A549 (cell line): ENCODE data around the gene EFTUD2.

Experiments used
- CEBPB ChIP-seq, 2 experiments: fragments of >200 bp in 1 of 2; sonication (Bioruptor Twin) in 1 of 2; formaldehyde crosslinking in 1 of 2; IDR thresholded peaks; 2 replicates each; pipeline ENCODE4 v1.6.1; 2012 to 2016
- CTCF ChIP-seq: fragments of >200 bp; sonication (Bioruptor Twin); formaldehyde crosslinking; IDR thresholded peaks from 3 replicates; pipeline ENCODE4 v1.5.1; 2016
- HOXB13 ChIP-seq: fragments of 250-450 bp; sonication (Bioruptor Pico); IDR thresholded peaks from 2 replicates; pipeline ENCODE4 v1.5.0; 2020; ENCODE audit warnings: low read depth, mild to moderate bottlenecking, moderate library complexity
- MAX ChIP-seq: IDR thresholded peaks from 2 replicates; pipeline ENCODE4 v1.6.1; 2012
- PHF8 ChIP-seq: fragments of 200-600 bp; sonication (generic); IDR thresholded peaks from 2 replicates; pipeline ENCODE4 v1.6.1; 2016; ENCODE audit warnings: low read depth, mild to moderate bottlenecking, antibody characterized with exemption, moderate library complexity, borderline replicate concordance
- POLR2A ChIP-seq: IDR thresholded peaks from 2 replicates; pipeline ENCODE4 v1.6.1; 2012; ENCODE audit warnings: mild to moderate bottlenecking, low read length
- REST ChIP-seq: fragments of 200-600 bp; sonication (generic); IDR thresholded peaks from 2 replicates; pipeline ENCODE4 v1.6.1; 2016; ENCODE audit warnings: antibody characterized with exemption, mild to moderate bottlenecking, moderate library complexity
- SMC3 ChIP-seq: fragments of >200 bp; sonication (Bioruptor Twin); formaldehyde crosslinking; IDR thresholded peaks from 3 replicates; pipeline ENCODE4 v1.6.1; 2018; ENCODE audit warnings: inconsistent platforms
- USF2 ChIP-seq: fragments of 450-650 bp; IDR thresholded peaks from 2 replicates; pipeline ENCODE4 v1.6.1; 2014; ENCODE audit warnings: antibody characterized with exemption
- ZSCAN20 ChIP-seq: fragments of 250-450 bp; sonication (Bioruptor Pico); IDR thresholded peaks from 2 replicates; pipeline ENCODE4 v1.8.0; 2022; ENCODE audit warnings: mild to moderate bottlenecking, moderate library complexity

- TF ChIP-seq REST (no peak), SMC3 (no peak), CTCF (no peak), CEBPB (IDR thresholded peaks at IDR 0.05) (no peak), USF2 (no peak), ZSCAN20 (CRISPR knock-in tag) (no peak), MAX (0 out of 2 replicates have a peak, but pooled peaks have one; percentile 38), HOXB13 (CRISPR knock-in tag) (no peak), POLR2A (peak; percentile 72), PHF8 (no peak)
These were observed 69.5 kb downstream of the EFTUD2 start, which contains the start of gene GJC1 for GRCh38 chr17:44829523-44830358.
